GM18907 (cell line): ENCODE data around the gene KDM6A.
"Not testable (repeated sequence)": the region's sequence is repeated elsewhere in the genome, so short reads cannot be mapped to it uniquely, and the experiment has no call there.

Experiments
- ATAC-seq: cut with Tn5 transposase; IDR thresholded peaks from one replicate; pipeline ENCODE4 v1.9.1; 2021; ENCODE audit warnings: mild to moderate bottlenecking, moderate library complexity; ENCODE audit not compliant: unreplicated experiment

The KDM6A gene

DNA sequence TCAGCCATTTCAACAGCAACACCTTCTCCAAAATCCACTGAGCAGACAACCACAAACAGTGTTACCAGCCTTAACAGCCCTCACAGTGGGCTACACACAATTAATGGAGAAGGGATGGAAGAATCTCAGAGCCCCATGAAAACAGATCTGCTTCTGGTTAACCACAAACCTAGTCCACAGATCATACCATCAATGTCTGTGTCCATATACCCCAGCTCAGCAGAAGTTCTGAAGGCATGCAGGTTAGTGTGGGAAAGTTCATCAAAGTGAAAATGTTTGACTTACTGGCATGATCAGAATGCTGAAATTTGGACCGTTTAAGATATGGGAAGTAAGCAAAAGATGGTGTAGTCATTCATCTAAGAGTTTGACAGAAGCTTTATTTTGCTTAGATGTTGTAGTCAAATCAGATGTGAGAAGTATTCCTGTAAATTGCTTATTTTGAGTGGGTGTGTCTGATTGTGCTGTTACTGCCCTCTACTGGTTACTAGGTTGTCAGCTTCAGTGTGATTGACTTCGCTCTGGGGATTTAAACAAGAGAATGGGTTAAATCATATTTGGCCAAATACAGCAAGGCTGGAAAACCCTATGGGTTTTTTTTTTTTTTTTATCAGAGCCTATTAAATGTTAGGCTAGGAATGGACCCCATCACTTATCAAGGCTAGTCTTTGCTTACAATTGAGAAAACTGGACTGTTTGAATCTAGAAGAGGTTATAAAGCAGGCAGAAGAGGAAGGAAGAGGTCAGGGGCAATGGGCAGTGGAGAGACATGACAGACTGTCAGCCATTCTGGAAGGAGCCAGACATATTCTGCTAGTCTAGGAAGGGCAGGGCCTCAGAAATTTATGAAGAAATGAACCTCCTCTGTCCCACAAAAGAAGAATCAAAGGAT is 197.4 kb downstream of the KDM6A start:
- ATAC-seq: peak; percentile 54

DNA sequence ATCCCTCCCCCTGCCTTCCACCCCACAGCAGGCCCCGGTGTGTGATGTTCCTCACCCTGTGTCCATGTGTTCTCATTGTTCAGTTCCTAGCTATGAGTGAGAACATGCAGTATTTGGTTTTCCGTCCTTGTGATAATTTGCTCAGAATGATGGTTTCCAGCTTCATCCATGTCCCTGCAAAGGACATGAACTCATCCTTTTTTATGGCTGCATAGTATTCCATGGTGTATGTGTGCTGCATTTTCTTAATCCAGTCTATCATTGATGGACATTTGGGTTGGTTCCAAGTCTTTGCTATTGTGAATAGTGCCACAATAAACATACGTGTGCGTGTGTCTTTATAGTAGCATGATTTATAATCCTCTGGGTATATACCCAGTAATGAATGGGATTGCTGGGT is 200.0 kb downstream of the KDM6A start:
- ATAC-seq: not testable (repeated sequence)

DNA sequence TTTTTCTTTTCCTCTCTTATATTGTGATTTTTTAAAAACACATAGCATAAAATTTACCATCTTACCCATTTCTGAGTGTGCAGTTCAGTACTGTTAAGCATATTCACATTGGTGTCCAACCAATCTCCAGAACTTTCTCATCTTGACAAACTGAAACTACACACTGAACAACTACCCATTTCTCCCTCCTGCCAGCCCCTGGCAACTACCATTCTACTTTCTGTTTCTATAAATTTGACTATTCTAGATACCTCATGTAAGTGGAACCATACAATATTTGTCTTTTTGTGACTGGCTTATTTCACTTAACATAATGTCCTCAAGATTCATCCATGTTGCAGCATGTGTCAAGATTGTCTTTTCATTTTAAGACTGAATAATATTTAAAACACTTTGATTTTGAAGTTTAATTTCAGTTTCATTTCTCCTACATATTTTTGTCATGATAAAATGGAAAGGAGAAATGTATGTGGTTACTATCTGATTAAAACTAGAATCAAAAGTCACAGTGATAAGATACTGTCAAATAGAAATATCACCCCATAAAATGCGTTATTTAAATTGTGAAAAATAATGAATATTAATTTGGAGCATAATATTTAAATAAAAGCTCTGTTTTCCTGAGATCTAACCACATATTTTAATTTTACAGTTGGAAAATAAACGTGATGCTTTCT is 204.9 kb downstream of the KDM6A start:
- ATAC-seq: peak; percentile 87

DNA sequence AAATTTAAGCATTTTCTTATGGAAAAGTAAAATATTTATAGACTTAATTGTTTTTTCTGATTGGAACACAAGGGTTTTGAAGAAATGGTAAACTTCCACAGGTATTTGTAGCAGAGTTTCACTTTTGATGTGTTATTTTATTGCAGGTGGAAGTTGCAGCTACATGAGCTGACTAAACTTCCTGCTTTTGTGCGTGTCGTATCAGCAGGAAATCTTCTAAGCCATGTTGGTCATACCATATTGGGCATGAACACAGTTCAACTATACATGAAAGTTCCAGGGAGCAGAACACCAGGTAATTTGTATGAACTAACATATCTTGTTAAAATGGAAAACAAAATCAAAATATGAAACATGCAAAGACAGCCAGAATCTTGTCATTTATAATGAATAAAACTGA is 210.3 kb downstream of the KDM6A start:
- no peak for ATAC-seq

DNA sequence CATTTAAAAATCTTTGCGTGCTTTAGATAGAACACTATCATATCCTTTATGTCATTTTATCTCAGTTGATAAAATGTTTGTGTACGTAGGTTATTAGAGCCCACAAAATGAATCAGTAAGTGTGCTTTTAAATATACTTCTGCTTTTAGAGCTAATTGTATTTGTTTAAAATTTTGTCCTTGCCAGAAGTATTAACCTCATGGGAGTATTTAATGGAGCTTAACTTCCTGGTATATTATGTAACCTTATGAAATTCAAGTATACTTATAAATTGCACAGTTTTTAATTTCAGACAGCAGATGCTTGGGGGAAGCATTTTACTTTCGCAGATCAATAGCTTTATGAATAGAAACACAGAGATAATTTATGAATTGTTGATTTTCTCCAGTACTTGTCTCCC is 237.5 kb downstream of the KDM6A start:
- no peak for ATAC-seq

DNA sequence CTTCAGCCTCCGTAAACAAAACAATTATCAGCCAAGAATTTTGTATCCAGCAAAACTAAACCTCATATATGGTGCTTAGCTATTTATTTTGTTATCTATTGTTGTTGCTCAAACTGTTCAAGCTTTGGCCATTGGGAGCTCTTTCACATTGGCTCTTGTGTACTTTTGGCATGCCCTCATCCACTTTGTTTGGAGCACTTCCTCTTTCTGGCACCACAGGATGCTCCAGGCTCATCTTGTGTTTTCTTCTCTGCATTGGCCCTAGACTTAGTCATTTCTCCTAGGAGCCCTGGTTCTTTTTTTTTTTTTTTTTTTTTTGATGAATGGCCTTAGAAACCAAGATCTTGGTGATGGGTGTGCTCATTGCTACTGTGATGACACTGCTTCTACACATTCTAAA is 253.2 kb downstream of the KDM6A start:
- ATAC-seq: no peak

DNA sequence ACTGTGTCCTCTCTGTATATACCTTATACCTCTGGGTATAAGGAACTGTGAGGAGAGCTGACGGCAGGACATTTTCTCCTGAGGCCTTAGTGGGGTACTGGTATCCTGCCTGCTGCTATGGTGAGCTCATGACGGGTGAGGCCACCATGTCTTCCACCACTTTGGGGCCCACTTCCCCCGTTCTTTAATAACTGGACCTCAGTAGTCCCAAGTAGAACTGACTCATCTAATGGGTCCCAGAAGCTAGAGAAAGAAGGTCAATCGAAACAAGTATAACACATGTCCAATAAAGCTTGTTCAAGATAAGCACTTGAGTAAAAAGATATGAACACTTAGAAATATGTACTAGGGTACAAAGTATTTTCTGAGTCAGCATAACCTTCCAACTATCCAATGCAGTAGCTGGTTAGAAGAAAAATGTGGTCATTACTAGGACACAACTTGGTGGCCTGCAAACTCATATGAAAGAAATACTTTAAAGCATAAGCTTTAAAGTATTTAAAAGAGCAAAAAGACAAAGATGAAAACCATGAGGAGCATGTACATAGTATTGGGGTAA is 256.0 kb downstream of the KDM6A start:
- ATAC-seq: no peak

DNA sequence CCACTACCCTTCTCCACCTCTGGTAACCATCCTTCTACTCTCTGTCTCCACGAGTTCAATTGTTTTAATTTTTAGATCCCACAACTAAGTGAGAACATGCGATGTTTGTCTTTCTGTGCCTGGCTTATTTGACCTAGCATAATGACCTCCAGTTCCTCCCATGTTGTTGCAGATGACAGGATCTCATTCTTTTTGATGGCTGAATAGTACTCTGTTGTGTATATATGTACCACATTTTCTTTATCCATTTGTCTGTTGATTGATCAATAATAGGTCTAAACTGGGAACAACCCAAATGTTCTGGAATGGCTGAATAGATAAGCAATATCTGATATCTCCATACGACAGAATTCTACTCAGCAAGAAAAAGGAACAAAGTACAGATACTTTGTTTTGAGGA is 260.5 kb downstream of the KDM6A start:
- ATAC-seq: no peak

DNA sequence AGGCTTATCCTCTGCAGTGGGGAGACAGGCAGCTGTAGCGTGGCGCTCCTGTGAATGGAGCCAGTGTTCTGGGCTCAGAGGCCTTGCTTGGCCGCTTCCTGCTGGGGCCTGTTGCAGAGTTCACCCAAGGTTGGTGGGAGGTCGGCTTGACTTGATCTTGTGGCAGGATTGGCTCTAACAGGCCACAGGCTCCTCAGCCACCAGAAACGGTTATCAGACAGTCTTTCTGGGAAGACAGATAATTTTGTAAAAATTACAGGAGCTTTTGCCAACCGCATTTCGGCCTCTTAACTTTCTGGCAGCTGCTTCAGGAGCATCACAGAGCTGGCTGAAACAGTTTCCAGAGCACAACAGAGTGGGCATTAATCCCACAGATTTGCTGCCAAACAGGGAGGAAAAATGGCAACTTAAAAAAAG is 261.3 kb downstream of the KDM6A start:
- no peak for ATAC-seq

DNA sequence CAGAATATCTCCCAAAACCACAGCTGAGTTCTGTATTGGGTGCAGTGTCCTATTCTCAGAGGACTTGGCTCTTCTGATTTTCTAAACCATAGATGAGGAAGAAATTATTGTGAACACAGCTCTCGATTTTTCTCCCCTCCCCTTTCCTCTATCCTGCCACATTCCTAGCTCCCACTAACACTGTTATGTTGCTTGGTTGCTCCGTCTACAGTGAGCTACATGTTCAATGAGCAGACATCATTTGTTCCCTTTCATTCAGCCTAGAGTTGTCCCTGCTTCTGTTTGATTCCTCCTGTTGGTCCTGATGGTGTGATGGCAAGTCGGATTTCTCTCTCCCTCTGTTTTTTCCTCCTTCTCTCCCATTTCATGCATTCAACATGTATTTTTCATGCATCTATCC is 261.8 kb downstream of the KDM6A start:
- no peak for ATAC-seq

DNA sequence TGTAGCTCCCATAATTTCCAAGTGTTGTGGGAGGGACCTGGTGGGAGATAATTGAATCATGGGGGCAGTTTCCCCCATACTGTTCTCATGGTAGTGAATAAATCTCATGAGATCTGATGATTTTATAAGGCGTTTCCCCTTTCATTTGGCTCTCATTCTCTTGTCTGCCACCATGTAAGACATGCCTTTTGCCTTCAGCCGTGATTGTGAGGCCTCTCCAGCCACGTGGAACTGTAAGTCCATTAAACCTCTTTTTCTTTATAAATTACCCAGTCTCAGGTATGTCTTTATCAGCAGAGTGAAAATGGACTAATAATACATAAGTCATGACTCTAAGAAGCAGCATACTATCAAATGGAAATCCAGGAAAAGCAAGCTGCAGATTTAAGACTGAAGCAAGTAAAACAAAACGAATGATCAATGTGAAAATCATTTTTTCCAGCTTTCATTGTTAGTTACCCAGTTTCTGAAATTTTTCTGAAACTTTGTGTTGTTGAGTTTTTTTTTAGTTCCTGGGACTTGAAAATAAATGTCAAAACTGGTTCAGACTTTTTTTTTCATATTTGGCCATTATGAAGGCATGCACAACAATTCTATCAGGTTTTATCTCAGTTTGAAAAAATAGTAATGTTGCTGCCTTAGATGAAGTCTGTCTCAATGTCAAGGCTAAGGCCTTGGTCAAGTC is 262.5 kb downstream of the KDM6A start:
- not testable (repeated sequence) for ATAC-seq

DNA sequence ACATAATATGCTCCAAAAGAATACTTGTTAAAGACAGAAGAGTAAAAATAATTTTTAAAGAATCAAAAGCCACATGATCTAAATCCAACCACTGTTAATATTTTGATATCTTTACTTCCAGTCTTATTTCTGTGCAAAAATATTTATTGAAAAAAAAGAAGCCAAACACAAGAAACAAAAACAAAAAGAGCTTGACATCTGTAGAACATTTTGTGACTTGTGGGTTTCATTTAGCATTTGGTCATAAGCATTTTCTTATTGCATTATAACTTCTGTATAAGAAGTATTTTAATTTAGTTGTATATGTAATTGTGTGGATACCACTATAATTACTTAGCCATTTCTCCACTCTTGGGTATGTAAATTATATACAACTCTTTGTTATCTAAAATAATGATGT is 264.5 kb downstream of the KDM6A start:
- no peak for ATAC-seq

DNA sequence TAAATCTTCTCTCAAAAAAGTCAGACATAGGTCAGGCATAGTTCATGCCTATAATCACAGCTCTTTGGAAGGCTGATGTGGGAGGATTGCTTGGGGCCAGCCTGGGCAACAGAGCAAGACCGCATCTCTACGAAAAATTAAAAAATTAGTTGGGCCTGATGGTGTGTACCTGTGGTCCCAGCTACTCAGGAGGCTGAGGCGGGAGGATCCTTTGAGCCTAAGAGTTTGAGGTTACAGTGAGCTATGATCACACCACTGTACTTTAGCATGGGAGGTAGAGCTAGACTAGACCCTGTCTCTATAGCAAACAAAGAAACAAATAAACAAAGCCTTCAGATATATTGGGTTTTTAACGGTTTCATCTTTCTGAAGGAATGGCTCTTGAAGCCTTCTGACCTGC is 265.5 kb downstream of the KDM6A start:
- no peak for ATAC-seq

DNA sequence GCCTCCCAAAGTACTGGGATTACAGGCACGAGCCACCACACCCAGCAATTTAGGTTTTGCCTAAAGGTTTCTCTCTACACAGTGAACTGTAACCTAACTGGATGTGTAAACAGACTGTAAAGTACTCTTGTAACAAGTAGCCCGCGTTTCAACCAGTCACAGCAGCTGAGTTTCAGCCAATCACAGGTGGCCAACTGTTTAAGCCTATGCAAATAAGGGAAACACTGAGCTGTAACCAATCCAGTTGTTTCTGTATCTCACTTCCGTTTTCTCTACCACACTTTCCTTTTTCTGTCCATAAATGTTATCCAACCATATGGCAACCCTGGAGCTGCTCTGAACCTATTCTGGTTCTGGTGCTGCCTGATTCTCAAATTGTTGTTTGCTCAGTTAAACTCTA is 267.8 kb downstream of the KDM6A start:
- no peak for ATAC-seq

DNA sequence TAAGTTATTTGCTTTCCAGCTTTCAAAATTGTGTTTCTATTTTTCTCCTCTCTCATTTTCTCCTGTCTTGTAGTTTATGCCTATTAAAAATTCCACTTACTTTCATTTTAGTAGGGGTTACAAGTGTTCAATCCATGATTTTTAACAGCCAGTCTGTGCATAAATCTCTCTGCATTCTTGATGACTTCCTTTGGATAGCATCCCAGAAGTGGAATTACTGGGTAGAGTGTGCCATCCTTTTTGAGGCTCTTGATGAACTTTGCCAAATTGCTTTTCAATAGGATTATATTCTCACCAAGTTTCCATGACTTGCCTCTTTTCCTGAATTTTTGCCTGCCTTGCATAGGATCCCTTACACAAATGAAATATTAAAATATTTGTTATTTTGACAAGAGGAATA is 269.2 kb downstream of the KDM6A start:
- ATAC-seq: no peak

DNA sequence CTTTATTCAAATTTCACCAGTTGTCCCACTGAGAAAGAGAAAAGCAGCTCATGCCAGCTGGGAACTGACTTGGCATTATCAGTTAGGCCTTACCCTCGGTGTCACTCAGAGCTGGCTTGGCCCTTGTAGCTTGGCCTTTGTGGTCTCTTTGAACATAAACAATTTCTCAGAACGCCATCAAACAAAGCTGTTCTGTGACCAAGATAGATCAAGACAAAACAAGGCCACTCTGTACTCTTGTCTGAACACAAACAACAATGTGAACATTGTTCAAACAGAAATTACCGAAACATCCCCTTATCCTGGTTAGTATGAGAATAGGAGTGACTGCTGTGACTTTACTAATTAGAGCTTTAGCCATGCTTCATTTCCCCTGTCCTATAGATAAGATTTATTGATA is 270.5 kb downstream of the KDM6A start:
- ATAC-seq: no peak

DNA sequence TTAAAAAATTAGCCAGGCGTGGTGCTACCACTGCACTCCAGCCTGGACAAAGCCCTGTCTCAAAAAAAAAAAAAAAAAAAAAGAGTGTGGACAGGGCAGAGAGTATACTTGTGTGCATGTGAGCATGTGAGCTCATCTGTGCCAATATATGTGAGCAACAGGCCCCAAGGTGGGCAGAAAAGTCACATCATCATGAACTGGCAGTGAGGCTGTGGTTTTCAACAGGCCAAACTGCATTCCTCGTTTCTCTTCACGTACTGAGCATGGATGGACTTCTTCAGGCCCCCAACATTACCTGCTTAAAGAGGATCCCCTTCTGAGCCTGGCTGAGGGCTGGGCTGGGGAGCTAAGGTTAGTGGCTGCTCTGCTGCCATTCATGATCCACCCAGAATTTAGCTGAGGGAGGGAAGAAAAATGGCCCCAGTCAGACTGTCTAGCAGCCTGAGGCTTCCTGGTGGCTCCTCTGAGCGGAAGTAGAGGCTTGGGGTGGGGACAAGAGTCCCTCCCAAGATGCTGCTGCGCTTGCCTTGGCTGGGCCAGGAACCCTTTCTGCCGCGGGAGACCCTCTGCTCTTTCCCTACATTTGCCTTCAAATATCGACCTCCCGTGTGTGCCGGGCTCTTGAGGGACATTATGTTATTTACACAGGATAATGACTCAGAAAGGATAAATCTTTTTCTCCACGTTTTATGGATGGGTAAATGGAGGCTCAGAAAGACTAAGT is 272.7 kb downstream of the KDM6A start:
- no peak for ATAC-seq

DNA sequence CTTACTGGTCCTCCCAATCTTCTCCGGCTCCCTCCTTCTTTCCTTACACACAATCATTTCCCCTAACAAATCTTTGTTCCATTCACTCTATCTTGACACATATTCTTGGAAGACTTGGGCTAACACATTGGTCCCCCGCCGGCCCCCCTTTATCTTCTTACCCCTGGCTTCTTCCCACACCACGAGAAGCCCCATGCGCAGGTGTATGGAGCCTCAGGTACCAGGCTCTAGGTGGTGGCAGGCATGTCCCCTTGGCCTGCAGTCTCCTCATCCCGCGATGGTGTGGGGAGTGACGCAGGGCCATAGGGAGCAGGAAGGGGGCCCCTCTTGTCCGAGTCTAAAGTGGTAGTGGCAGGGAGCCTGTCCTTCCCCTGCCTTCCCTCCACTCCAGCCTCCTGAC is 277.8 kb downstream of the KDM6A start:
- ATAC-seq: no peak

DNA sequence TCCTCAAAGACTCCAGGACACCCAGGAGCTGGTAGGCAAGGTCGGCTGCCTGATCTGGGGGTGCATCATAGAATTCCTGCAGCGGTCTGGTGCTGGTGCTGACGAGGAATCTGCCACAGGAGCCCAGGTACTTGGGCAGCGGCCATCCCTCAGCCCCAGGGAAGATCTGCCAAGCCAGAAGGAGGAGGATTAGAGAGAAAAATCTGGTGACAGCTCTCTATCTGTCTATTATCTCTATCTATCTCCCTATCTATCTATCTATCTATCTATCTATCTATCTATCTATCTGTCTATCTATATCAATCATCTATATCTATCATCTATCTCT is 281.0 kb downstream of the KDM6A start:
- ATAC-seq: no peak

DNA sequence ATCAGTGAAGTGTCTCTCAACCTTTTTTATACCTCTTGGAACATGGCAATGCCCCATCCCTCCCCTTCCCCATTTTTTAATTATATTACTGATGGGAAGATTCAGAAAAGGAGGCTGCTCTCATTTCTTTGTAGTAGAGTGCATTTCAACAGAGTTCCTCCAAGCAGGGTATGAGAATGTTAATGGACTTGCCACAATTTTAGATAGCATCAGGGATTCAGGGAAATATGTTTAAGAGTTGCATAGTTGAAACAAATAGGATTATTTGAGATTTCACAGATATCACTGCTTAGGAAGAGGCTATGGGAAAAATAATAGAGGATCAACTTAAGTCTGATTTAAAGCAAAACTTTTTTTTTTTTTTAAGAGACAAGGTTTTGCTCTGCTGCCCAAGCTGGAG is 281.5 kb downstream of the KDM6A start:
- no peak for ATAC-seq

DNA sequence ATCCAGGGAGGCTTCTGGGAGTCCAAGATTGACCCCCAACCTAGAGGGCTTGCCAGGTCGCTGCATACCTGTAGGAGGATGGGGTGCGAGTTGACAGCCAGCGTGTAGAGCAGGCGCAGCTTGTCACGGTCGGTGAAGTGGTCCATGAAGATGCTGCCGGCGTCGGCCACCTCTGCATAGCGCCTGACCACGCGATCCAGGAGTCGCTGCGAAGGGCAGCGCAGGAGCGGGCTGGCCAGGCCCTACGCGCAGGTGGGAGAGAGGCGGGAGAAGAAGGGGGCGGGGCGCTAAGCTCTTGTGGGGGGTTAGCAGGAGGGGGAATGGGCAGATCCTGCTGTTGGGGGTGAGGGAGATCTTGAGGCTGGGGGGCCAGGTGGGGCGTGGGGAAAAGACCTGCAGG is 284.7 kb downstream of the KDM6A start:
- no peak for ATAC-seq
